ENCODE results near the gene ARL2.

GRCh38 chr11:64971421-64972233 is 42.3 kb upstream of the ARL2 start, which contains the start of gene MAJIN:
- TF ChIP-seq CTCF (optimal IDR thresholded peaks at IDR 0.05 in 1 of 3, IDR thresholded peaks at IDR 0.05 in 1 of 3, conservative IDR thresholded peaks at IDR 0.05 in 1 of 3; ENCODE audit: extremely low read depth in 1 of 3, insufficient read depth in 2 of 3, low read length in 3 of 3) (no peak), EZH2 (IDR thresholded peaks at IDR 0.05; ENCODE audit: low read length) (no peak)
